ENCODE results near the gene VAV2.

DNA sequence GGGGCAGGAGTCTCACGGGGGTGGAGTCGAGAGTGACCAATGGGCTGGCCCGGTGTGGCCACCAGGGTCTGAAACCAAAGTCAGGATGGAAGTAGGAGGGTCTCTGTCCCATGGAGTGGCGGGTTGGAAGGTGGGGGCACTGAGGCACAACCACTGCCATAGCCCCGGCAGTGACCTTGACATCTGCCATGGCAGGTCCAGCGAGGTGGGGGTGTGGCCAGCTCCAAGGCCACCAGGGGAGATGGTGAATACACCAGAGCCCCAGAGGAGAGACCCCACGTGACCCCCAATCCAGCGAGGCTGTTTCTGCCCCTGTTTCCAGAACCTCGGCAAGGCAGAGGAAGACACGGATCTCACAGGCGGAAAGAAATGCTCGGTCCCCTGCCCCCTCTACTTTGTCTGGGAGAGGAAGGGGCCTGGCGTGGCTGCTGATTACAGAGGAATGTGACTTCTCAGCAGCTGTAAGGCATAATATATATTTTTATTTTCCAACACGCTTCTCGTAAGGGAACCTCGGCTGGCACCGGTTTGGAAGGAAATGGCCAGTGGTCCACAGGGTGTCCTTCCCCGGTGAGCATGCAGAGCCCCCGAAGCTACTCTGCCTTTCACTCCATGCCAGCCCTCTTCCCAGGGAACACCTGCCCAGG is 148.2 kb downstream of the VAV2 start:
- TF ChIP-seq EZH2phosphoT487 (IDR thresholded peaks at IDR 0.05; ENCODE audit: borderline replicate concordance, low read length) (no peak), CTCF (conservative IDR thresholded peaks at IDR 0.05; ENCODE audit: low read depth, low read length) (no peak)
